Fibroblast of skin of scalp (primary cell): Measurements from ENCODE around the gene COL4A1.

Source experiments
- DNase-seq: peaks from one replicate; pipeline ENCODE4 v3.0.0-alpha.2; 2013

COL4A1 gene

DNA sequence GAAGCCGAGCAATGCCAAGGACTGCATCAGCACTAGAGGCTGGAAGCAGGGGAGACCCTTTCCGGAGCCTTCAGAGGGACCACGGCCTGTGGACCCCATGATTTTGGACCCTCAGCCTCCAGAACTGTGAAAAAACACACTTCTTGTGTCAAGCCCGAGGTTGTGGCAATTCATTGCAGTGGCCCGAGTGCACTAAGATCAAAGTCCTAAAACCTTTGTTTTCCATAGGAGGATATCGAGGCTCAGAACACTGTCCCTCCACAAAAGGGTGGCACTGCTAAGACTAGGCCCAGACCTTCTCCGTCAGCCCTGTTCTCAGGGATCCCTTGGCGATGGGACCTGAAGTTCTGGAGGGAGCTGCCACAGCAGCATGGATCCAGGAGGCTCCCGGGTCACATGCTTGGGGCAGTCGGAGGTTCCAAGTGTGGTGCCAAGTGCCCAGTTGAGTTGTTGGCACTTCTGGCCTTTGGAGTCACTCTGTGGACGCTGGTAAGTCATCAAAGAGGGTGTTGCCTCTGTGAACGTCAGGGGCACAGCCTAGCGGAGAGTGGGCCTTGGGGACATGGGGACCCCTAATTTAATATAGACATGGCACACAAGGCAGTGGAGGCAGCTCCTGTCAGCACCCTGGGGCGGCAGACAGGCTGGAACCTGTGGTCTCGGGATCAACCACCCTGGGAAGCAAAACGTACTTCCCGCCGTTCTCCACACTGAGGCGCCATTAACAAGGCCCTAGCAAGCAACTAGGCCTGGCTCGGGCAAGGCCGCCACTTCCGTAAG is 199.2 kb downstream of the COL4A1 start:
- DNase-seq, result no peak

DNA sequence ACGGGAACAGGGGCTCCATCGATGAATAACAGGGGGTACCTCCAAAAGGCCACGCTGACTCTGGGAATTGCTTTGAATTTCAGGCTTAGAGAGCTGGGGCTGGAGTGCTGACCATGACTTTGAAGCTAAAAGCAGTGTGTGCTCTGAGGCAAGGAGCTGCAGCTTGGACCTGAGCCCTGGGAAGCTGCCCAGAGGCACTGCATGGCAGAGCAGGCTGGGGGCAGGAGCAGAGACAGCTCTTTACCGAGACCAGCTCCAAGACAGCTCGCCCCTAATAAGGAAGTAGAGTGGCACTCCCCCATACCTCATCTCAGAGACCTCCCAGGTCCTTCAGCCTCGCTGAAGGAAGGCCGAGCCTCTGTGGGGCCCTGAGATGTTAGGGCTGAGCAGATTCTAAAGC is 200.2 kb downstream of the COL4A1 start:
- DNase-seq, result no peak

DNA sequence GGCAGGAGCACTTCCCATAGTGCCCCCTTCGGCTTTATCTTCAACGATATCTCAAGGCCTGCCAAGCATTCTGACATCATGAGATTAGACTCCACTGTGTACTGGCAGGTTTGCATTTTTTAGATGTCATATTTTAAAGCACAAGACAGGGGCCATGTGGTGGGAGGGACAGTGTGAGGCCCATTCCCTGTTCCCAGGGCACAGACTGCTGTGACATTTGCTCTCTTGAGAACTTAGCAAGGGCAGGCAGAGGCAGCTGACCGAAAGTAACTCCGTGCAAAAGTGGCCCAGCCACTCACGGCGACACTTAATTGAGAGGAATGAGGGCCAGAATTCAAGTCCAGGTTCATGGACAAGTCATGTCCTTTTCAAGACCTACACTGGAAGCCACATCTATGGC is 201.8 kb downstream of the COL4A1 start:
- DNase-seq, result no peak

DNA sequence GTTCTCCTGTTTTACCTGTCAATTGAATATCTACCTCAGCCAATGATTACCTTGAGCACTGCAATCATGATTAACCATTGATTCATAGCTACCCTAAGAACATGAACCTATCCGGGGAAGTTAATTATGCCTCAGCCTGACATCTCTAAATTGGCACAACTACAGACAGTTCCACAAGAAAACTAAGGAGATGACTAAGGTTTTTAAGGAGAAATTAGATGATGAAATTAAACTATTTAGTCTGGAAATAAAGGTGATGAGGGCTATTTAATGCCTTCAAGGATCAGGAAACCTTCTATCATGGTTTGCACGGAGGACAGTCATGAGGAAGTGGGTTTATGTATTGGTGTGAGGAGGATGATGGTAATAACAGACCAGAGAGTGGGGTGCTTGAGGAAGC is 203.4 kb downstream of the COL4A1 start:
- DNase-seq, result no peak

DNA sequence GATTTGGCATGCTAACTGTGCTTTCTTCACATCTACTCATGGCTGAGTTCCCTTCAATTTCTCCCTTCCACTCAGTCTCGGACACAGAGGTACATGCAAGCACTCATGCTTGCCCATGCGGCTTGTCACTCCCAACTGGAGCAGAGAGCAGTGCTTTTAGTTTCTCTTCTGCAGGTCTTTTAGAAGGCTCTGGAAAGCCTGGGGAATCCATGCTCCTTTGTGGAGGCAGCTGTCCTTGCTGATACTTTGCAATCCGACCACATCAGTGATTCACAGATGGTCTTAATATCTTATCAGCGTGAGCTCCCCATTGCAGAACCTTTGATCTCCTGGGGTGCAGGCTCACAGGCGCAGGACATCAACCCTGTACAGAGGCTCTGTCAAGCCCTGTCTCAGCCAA is 203.9 kb downstream of the COL4A1 start:
- no peak for DNase-seq

DNA sequence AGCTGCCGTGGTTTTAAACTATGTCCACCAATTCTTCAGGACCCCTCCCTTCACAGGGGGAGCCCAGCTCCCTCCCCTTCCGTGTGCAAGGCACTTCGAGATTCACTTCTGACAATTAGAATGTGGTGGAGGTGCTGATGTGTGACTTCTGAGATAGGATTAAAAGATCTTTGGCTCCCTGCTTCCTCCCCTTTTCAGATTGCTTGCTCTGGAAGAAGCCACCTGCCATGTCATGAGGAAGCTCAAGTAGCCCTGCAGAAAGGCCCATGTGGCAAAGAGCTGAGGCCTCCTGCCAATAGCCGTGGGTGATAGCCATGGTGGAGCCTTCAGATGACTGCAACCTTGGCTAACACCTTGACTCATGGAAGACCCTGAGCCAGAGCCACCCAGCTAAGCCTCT is 204.9 kb downstream of the COL4A1 start:
- DNase-seq, result no peak

DNA sequence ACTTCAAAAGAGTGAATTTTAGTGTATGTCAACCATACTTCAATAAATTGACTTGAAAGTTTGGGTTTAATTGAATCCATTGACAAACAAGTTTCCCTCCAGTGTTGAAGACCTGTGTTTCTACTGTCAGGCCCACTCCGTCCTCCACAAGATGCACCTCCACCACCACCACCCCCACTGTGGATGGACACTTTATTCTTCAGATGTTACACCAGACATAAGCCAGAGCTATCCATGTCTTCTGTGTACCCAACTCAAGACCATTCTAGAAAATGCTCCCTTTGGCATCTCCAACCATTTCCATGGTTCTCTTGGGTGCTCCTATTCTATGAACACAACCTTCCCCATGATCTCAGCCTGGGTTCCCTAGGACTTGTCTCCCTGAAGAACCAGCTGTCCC is 207.0 kb downstream of the COL4A1 start:
- DNase-seq, result no peak
